GM19238 (cell line): Measurements from ENCODE around the gene TFEB.

ENCODE experiments used
- DNase-seq: peaks from one replicate; pipeline ENCODE4 v3.0.0; 2011; ENCODE audit warnings: low spot score; ENCODE audit not compliant: insufficient read length

The TFEB gene

GRCh38 chr6:41691426-41692079 lies 43.9 kb downstream of the TFEB start:
- no peak for DNase-seq

- no peak for DNase-seq
Measured at GRCh38 chr6:41690541-41691330, 44.7 kb downstream of the TFEB start.

GRCh38 chr6:41689171-41690008 lies 46.0 kb downstream of the TFEB start:
- no peak for DNase-seq

GRCh38 chr6:41688256-41688965 lies 47.0 kb downstream of the TFEB start:
- no peak for DNase-seq

GRCh38 chr6:41687501-41688175 lies 47.8 kb downstream of the TFEB start:
- DNase-seq, result no peak

- no peak for DNase-seq
Measured at GRCh38 chr6:41685641-41686380, 49.6 kb downstream of the TFEB start.

GRCh38 chr6:41684311-41685180 lies 50.9 kb downstream of the TFEB start:
- no peak for DNase-seq

GRCh38 chr6:41683523-41684310 lies 51.7 kb downstream of the TFEB start:
- peak; percentile 92 for DNase-seq

GRCh38 chr6:41683273-41683522 lies 52.2 kb downstream of the TFEB start:
- no peak for DNase-seq

GRCh38 chr6:41682497-41683272 lies 52.7 kb downstream of the TFEB start:
- no peak for DNase-seq

- DNase-seq, result peak; percentile 83
Measured at GRCh38 chr6:41682056-41682477, 53.3 kb downstream of the TFEB start.

- DNase-seq, result no peak
Measured at GRCh38 chr6:41680182-41680965, 55.0 kb downstream of the TFEB start.

- DNase-seq, result no peak
Measured at GRCh38 chr6:41679696-41680095, 55.7 kb downstream of the TFEB start.

GRCh38 chr6:41678511-41679084 lies 56.8 kb downstream of the TFEB start:
- DNase-seq, result no peak

- no peak for DNase-seq
Measured at GRCh38 chr6:41677124-41677921, 58.1 kb downstream of the TFEB start.

GRCh38 chr6:41676431-41676830 lies 59.0 kb downstream of the TFEB start:
- DNase-seq, result no peak
